Cardiac muscle cell (in vitro differentiated cells and primary cell): Measurements from ENCODE around the gene FLNB. TPM values are rescaled to one million over a fixed set of nuclear protein-coding genes. Genes with fewer than 3 reads are reported as not detected.

Experiments used
- DNase-seq, 2 donors: peaks; one replicate each; pipeline versions ENCODE4 v3.0.0 to v3.0.0-alpha.2; 2010 to 2017; ENCODE audit warnings: low read depth in 1 of 2, low spot score in 1 of 2
- H3K27ac ChIP-seq: fragments of 200-600 bp; sonication (generic); 2 replicates; pipeline ENCODE4 v1.5.1; 2016
- H3K27me3 ChIP-seq: fragments of 200-600 bp; sonication (generic); 2 replicates; pipeline ENCODE4 v1.6.0; 2016; ENCODE audit warnings: control low read depth
- H3K36me3 ChIP-seq: fragments of 200-600 bp; sonication (generic); 2 replicates; pipeline ENCODE4 v1.5.1; 2016; ENCODE audit warnings: control low read depth
- H3K4me1 ChIP-seq: fragments of 200-600 bp; sonication (generic); 2 replicates; pipeline ENCODE4 v1.8.1; 2017; ENCODE audit warnings: low read depth, mild to moderate bottlenecking, mixed run types
- H3K4me3 ChIP-seq: fragments of 200-600 bp; sonication (generic); 2 replicates; pipeline ENCODE4 v1.5.1; 2016; ENCODE audit warnings: mild to moderate bottlenecking
- H3K9me3 ChIP-seq: fragments of 200-600 bp; sonication (generic); 2 replicates; pipeline ENCODE4 v1.5.1; 2017; ENCODE audit warnings: low read depth, mild to moderate bottlenecking, control low read depth
- CTCF ChIP-seq: IDR thresholded peaks from 2 replicates; pipeline ENCODE4 v1.5.1; 2012; ENCODE audit warnings: low read depth, mild to moderate bottlenecking, low read length
- polyA plus RNA-seq: library from polyadenylated mRNA; unstranded; fragments of >200 nt; fragmentation: Nextera tagmentation; extraction: Ambion mirVana; gene quantifications from 2 replicates; pipeline ENCODE4 v1.2.1, GENCODE V29; 2016
- total RNA-seq: library from RNA; depleted of rRNA; stranded (reverse); fragments of >200 nt; gene quantifications from 2 replicates; pipeline ENCODE4 v1.2.3, GENCODE V29; 2016

The FLNB gene
- total and polyA plus RNA-seq, 2 experiments from 2014 or later: 12.1 to 28.7 TPM

GRCh38 chr3:58124387-58124786 is 116.2 kb downstream of the FLNB start:
- Histone ChIP-seq H3K27ac (no peak overlapping the region), H3K27me3 (no peaks in the 10 kb centered on the region), H3K4me3 (no peak overlapping the region), H3K9me3 (no peaks in the 10 kb centered on the region), H3K4me1 (no peaks in the 10 kb centered on the region), H3K36me3 (peaks cover 8% of the 10 kb centered on the region)
- DNase-seq: no peak
- no peak for TF ChIP-seq CTCF

GRCh38 chr3:58129041-58129770 is 121.0 kb downstream of the FLNB start:
- Histone ChIP-seq H3K4me3 (no peak overlapping the region), H3K36me3 (peaks cover 8% of the 10 kb centered on the region), H3K4me1 (no peaks in the 10 kb centered on the region), H3K27ac (no peak overlapping the region), H3K9me3 (no peaks in the 10 kb centered on the region), H3K27me3 (no peaks in the 10 kb centered on the region)
- no peak for TF ChIP-seq CTCF
- no peak for DNase-seq

DNA sequence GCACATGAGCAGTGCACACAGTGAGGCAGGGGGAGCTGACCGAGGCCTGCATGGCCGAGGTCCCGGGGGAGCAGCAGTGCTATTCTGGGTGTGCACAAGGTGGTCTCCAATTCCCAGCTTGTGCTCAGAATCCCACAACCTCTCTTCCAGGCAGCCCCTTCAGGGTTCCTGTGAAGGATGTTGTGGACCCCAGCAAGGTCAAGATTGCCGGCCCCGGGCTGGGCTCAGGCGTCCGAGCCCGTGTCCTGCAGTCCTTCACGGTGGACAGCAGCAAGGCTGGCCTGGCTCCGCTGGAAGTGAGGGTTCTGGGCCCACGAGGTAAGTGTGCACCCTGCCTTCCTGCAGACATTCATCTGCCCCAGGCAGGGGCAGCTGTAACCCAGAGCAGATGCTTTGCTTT is 122.4 kb downstream of the FLNB start:
- Histone ChIP-seq H3K36me3 (peaks cover 8% of the 10 kb centered on the region), H3K9me3 (no peaks in the 10 kb centered on the region), H3K27ac (no peak overlapping the region), H3K4me1 (no peaks in the 10 kb centered on the region), H3K27me3 (no peaks in the 10 kb centered on the region), H3K4me3 (no peak overlapping the region)
- no peak for TF ChIP-seq CTCF
- no peak for DNase-seq

GRCh38 chr3:58131101-58131825 is 123.0 kb downstream of the FLNB start:
- Histone ChIP-seq H3K4me1 (no peaks in the 10 kb centered on the region), H3K27ac (no peak overlapping the region), H3K27me3 (no peaks in the 10 kb centered on the region), H3K36me3 (peaks cover 7% of the 10 kb centered on the region), H3K4me3 (no peak overlapping the region), H3K9me3 (no peaks in the 10 kb centered on the region)
- no peak for DNase-seq
- TF ChIP-seq CTCF: no peak

DNA sequence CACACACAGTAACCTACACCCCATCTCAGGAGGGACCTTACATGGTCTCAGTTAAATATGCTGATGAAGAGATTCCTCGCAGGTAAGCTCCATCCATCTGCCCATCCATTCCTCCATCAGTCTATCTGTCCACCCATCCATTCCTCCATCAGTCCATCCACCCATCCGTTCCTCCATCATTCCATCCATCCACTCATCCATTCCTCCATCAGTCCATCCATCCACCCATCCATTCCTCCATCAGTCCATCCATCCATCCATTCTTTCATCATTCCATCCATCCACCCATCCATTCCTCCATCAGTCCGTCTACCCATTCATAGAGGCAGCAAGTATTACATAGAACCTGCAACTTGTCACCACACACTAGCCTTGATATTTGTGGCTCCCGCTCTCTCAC is 124.6 kb downstream of the FLNB start:
- Histone ChIP-seq H3K27ac (no peak overlapping the region), H3K36me3 (peaks cover 8% of the 10 kb centered on the region), H3K27me3 (no peaks in the 10 kb centered on the region), H3K9me3 (no peaks in the 10 kb centered on the region), H3K4me3 (no peak overlapping the region), H3K4me1 (no peaks in the 10 kb centered on the region)
- DNase-seq: no peak
- TF ChIP-seq CTCF: no peak
